LoVo (cell line): ENCODE data around the gene SLC6A8.
"Not testable (repeated sequence)": the region's sequence is repeated elsewhere in the genome, so short reads cannot be mapped to it uniquely, and the experiment has no call there.

ENCODE experiments used
- DNase-seq: peaks from one replicate; pipeline ENCODE4 v3.0.0-alpha.2; 2016; ENCODE audit warnings: low spot score

Gene SLC6A8

DNA sequence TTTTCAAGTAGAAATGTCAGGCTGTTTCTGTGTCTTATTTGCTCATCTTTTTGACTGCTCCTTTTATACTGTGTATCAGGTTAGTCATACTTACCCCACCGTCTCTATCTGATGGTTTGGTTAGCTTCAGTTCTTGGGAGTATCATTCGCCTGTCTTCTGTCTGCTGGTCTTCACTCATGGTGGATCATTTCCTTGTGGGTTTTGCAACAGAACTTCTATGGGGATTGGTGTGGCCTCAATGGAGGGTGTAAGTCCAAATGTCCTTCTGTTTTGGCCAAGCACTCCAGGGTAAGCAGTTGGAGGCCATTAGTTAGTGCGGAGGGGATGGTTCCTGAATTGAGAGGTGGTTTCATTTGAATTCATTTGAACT, 44.1 kb downstream of the SLC6A8 start:
- DNase-seq, result no peak

DNA sequence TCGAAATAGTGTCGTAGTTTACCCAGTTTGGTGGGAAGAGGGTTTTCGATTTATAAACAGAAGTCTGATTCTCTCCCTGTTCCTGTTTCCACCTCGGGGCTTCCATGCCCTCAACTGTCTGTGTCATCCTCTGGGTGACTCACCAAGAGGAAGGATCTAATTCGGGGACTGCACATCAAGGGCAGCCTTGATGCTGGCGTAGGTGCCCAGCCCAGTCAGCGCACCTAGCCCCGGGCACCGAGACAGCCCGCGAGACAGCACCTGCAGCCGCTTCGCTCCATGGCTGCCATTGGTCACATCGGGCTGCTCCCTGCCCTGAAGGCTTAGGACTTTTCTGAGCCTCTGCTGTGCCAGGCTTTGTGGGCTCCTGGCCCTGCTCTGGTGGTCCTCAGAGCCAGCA, 44.7 kb downstream of the SLC6A8 start:
- no peak for DNase-seq

DNA sequence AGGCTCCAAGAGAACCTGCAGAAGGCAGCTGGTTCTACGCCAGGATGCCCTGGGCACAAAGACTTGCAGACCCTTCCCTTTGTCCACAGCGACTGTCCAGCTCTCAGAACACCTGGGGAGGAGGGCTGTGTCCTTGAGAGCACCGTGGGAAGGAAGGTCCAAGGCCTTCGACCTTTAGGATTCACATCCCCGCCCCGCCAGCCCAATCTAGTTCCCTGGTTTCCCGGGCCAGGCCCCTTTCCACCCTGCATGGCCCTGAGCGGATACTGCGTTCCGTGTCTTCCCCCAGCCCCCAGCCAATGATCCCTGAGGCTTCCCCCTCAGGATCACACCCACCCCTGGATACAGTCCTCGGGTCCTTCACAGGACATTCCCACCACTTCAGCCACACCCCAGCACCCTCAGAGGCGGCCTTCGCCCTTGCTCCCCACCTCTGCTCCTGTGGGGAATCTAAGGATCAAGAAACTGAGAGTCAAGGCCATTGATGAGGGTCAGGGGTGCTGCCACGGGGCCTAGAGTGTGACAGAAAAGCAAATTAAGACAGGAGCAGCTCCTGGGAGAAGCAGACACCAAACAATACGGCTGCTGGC, 46.0 kb downstream of the SLC6A8 start:
- no peak for DNase-seq

DNA sequence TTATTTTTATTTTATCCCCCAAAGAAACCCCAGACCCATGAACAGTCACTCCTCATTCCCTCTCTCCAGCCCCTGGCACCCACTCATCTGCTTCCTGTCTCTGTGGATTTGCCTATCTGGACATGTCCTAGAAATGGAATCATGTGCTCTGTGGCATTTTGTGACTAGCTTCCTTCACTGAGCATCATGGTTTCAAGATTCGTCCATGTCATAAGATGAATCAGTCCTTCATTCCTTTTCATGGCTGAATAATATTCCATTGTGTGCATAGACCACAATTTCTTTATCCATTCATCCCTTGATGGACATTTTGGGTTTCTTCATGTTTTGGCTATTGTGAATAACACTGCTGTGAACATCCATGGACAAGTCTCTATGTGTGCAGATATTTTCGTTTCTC, 47.1 kb downstream of the SLC6A8 start:
- DNase-seq, result no peak

DNA sequence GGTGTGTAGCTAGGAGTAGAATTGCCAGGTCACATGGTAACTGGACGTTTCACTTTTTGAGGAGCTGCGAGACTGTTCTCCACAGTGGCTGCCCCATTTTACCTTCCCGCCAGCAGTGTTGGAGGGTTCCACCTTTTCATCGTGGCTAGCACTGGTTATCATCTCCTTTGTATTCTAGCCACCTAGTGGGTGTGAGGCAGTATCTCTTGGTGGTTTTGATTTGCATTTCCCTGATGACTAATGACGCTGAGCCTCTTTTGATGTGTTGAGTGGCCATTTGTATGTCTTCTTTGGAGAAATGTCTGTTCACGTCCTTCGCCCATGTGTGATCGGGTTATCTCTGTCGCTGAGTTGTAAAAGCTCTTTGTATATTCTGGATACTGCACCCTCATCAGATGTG, 47.5 kb downstream of the SLC6A8 start:
- no peak for DNase-seq

DNA sequence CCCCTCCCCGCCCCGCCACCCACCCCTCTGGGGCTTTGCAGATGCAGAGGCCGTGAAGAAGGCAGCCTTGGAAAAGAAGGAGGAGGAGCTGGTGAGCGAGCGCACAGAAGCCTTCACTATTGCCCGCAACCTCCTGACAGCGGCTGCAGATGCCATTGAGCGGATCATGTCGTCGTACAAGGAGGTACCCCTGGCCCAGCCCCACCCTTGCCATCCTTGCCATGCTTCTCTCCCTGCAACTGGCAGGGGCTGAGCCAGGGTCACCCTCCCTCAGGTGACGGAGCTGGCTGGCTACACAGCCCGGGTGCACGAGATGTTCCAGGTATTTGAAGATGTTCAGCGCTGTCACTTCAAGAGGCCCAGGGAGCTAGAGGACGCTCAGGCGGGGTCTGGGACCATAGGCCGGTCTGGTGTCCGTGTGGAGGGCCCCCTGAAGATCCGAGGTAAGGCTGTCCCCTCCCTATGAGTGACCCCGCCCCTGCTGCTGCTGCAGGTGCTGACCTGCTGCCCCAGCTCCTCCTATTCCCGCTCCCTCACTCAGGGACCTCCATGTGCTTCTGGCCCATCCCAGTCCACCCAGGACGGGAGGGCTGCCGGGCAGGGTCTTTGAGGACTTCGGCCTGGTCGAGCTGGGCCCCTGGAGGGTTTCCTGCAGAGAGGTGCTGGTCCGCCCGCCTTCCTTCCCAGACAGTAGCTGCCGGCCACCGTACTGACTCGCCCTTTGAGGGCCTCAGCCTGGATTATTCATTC, 48.5 kb downstream of the SLC6A8 start:
- DNase-seq, result no peak

DNA sequence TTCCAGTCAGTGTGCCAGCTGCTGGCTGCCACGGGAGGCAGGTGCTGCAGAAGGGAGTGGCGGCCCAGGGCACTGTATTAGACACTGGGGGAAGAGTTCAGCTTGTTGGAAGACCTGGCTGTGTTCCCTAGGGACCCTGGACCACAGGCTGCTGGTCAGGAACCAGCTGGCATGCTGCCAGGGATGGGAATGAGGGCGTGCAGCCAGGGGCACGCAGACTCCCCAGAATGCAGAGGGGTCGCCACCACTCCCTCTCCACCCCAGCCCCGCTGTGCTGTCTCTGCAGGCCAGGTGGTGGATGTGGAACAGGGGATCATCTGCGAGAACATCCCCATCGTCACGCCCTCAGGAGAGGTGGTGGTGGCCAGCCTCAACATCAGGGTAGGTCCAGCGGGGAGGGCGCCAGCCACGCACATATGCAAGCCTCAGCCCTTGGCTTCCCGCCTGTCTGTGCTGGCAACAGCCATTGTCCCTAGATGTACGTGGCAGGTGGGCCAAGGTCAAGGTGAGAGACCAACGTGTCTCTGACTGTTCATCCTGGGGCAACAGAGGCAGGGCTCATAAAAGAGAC, 49.2 kb downstream of the SLC6A8 start:
- no peak for DNase-seq

DNA sequence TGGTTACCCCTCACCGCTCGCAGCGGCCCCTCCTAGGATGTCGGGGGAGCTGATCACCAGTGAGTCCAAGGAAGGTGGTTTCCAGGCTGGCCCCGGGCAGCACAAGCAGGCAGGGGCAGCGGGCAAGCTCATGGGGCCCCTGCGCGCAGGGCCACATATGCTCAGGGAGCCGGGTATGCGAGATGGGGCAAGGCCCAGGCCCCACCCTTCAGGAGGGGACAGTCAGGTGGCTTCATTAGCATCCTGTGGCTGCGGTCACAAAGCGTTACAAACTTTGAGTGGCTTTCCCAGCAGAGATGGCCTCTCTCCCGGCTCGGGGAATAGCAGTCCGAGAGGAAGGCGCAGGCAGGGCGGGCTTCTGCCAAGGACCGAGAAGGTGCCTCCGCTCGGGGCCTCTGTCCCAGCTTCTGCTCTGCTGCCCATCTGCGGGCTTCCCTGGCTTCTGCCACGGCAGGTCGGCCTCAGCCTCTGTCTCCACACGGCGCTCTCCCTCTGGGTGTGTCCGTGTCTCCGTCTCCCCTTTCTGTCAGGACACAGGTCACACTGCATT, 50.4 kb downstream of the SLC6A8 start:
- DNase-seq, result no peak

DNA sequence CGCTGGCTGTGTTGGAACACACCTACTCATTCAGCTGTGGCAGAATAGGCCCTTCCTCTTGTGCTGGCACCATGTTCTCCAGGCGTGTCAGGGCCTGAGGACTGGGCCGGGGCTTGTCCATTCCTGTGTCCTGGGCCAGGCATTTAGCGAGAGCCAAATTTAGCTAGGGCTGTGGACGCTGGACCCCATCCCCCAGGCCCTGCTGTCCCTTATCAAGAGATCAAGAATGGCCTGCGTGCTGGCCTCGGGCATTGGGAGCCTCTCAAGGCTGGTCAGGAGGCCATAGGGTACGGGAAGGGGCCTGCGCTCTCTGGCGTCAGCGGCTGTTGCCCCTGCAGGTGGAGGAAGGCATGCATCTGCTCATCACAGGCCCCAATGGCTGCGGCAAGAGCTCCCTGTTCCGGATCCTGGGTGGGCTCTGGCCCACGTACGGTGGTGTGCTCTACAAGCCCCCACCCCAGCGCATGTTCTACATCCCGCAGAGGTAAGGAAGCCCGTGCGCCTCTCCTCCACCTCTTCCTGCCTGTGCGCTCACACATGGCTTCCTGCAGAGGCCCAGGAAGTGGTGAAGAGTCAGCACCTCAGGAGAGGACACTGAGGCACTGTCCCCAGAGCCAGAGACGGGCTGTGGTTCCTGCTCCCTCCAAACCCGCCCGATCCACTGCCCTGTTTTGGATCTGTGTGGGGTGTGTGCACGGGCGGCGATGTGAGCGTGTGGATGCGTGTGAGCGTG, 52.2 kb downstream of the SLC6A8 start:
- DNase-seq, result no peak

DNA sequence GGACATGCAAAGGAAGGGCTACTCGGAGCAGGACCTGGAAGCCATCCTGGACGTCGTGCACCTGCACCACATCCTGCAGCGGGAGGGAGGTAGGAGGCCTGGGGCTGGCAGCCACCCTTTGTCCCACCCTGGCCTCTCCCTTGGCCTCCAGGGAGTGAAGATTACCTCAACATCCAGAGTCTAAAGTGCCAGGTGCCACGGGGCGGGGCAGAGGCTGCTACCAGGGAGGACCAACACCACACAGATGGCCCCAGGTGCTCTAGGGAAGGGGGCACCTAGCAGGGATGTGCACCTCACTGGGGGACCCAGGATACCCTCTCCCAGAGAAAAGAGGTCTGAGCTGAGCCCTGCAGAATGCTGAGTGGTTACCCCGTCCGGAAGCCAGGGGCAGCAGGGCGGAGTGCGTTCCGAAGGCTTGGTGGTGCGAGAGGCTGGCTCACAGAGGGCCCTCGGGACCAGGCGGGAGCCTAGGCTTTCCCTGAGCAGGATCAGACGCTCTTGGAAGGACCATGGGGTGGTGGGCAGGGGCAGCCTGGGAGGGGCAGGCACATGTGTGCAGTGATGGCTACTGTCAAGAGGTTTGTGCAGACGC, 53.0 kb downstream of the SLC6A8 start:
- DNase-seq, result no peak

DNA sequence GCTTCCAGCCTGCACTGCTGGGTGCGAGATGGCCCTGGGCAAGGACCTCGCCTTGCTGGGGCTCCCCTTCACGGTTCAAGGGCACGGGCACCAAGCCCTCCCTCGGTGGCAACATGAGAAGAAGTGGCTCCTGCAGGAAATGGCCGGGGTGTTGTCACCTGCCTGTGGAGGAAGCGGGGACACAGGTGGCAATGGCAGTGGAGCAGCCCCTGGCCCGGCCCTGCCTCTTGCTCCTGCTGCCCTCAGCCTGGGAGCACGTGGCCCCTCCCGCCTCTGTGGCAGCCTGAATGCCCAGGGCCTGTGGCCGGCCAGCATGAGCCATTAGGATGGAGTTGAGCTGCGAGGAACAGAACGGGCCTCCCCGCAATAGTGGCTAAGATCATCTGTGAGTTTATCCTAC, 53.7 kb downstream of the SLC6A8 start:
- DNase-seq, result no peak

DNA sequence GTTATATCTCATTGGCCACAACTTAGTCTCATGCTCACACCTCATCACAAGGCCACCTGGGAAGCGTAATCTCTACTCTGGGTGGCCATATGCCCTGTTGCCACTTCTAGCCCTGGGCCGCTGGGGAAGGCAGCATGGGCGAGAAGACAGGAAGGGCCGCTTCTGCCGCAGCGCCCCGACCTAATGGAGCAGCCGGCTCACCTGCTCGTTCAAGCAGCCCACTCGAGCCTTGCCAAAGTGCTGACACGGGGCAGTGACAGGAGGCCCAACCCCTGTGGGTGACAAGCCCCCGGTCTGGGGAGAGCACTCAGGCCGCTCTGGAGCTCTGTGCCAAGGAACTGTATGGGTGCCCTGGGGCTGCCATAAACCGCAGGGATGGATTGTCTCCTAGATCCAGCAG, 54.4 kb downstream of the SLC6A8 start:
- not testable (repeated sequence) for DNase-seq

DNA sequence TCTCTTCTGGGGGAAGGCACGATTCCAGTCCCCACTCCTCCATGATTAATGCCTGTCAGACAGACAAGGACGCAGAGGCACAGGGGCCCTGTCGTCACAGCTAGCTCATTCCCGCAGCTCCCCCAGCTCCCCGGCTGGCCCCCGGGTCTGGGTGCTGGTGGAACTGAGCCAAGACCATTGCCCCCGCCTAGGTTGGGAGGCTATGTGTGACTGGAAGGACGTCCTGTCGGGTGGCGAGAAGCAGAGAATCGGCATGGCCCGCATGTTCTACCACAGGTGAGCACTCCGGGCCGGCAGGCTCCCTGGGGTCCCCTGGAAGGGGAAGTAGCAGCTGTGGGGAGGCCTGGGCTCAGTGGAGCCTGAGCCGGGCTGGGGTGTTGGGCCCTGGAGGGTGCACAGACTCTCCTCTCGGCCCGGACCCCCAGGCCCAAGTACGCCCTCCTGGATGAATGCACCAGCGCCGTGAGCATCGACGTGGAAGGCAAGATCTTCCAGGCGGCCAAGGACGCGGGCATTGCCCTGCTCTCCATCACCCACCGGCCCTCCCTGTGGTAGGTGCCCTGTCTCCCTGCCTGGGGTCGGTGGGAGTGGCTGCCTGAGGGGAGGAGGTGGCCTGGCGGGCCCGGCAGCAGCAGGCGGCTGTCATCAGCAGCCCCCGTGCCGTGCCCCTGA, 55.2 kb downstream of the SLC6A8 start:
- not testable (repeated sequence) for DNase-seq

DNA sequence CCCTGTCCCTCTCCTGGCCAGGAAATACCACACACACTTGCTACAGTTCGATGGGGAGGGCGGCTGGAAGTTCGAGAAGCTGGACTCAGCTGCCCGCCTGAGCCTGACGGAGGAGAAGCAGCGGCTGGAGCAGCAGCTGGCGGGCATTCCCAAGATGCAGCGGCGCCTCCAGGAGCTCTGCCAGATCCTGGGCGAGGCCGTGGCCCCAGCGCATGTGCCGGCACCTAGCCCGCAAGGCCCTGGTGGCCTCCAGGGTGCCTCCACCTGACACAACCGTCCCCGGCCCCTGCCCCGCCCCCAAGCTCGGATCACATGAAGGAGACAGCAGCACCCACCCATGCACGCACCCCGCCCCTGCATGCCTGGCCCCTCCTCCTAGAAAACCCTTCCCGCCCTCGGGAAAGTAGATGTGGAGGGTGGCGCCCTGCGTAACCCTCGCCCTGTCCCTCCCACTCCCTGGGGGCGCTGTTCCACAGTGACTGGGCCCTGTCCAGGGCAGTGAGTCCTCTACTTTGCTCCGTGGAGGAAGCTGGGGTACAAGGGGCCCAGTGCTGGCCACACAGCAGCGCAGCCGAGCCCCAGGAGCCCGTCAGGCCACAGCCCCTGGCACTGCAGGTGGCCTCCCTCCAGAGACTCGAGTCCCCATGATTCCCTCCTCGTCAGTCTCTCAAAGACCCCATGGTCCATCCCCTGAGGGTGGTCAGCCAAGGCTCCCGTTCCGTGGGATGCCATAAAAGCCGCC, 55.9 kb downstream of the SLC6A8 start:
- DNase-seq, result peak; percentile 22

DNA sequence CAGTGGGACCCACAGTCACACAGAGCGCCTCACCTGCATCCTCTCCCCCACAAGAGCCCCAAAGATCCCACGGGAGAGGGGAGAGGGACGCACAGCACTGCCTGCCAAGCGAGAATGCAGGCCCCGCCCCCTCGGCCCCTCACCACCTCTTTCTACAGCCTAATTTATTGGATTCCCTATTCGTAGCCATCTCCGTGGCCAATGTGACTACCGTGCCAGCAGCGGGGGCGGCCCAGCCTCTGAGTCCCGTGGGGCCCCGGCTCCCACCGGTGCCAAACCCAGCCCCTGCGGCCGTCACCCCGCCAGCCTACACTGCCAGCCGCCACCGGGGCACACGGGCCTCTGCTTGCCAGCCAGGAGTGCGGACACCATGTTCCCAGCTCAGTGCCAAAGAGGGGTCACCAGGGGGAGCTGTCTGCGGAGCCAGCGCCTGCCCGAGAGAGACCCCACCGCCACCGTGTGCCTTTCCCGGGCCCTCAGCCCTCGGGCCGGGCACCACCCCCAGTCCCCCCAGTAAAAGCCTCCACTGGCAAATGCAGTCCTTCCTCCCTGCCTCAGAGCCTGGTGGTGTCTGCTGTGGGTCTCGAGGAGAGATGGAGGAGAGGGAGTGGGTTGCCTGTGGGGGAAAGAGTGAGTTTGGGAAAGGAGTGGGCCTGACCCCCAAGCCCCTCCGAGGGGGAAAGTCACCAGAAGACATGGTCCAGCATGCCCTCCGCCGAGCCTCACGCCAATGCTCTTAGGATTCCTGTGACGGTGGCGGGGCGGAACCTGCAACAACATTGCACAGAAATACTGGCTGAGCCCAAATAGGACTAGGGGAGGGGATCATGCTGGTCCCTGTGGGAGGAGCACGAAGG, 56.7 kb downstream of the SLC6A8 start:
- no peak for DNase-seq

DNA sequence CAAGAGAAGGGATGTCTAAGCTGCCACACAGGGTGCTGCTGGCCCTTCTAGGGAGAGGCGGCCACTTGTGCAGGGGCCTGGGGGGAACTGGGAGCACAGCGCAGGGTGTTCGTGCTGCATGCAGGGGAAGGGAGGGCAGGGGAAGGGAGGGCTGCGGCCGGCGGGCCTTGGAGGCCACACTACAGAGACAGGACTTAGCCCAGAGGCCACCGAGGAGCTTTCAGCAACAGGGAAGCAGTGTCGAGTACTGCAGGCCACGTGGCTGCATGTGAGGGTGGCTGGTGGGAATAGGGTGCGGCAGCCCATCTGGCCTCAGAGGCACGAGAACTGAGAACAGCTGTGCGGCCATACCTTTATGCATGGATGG, 57.3 kb downstream of the SLC6A8 start:
- DNase-seq, result not testable (repeated sequence)
